ENCODE measurements around the gene MTHFD1L. TPM values are rescaled to one million over a fixed set of nuclear protein-coding genes. Genes with fewer than 3 reads are reported as not detected.
"Not testable (repeated sequence)": the region's sequence is repeated elsewhere in the genome, so short reads cannot be mapped to it uniquely, and the experiment has no call there.

The MTHFD1L gene
- polyA plus RNA-seq, 3 donors, result 0.25 to 1.3 (median 0.39) TPM

- Mint-ChIP-seq H3K9me3 (peaks cover 0 to 14% (median 4%) of the 10 kb centered on the region in 7 donors), H3K4me1 (no peaks in the 10 kb centered on the region), H3K36me3 (no peaks in the 10 kb centered on the region), H3K27me3 (ENCODE audit: low read depth in 3 of 3) (no peaks in the 10 kb centered on the region), H3K4me3 (no peak overlapping the region), H3K27ac (no peak overlapping the region)
- Histone ChIP-seq H3K27me3 (ENCODE audit: control insufficient read depth in 2 of 2, insufficient read depth in 2 of 2, low read length in 2 of 2) (no peaks in the 10 kb centered on the region), H3K4me3 (replicated peaks in 1 of 3; ENCODE audit: low read depth in 2 of 3, low read length in 3 of 3) (no peak overlapping the region), H3K4me2 (replicated peaks; ENCODE audit: extremely low read depth, low read length, poor library complexity, severe bottlenecking) (no peak overlapping the region), H2AFZ (ENCODE audit: insufficient read depth, low read depth, low read length, poor library complexity, severe bottlenecking) (no peak overlapping the region), H3K36me3 (replicated peaks in 1 of 2; ENCODE audit: control insufficient read depth in 1 of 2, insufficient read depth in 2 of 2, low read length in 2 of 2) (no peaks in the 10 kb centered on the region), H3K4me1 (ENCODE audit: control insufficient read depth in 1 of 2, insufficient read depth in 2 of 2, low read length in 2 of 2) (no peaks in the 10 kb centered on the region), H4K20me1 (ENCODE audit: insufficient read depth, low read length) (no peaks in the 10 kb centered on the region), H3K9me3 (replicated peaks in 1 of 2; ENCODE audit: control insufficient read depth in 1 of 2, insufficient read depth in 1 of 2, low read length in 2 of 2) (peaks cover 0 to 3% of the 10 kb centered on the region in 2 donors), H3K9ac (ENCODE audit: insufficient read depth, low read length, poor library complexity, severe bottlenecking) (no peak overlapping the region), H3K79me2 (ENCODE audit: insufficient read depth, low read length) (no peaks in the 10 kb centered on the region), H3K27ac (ENCODE audit: low read depth in 1 of 2, low read length in 2 of 2) (no peak overlapping the region)
- no peak for DNase-seq
- intact Hi-C loops (cut with micrococcal nuclease), result no loop called here
- 100% methylated on average over 2 of the region's 6 CpGs for WGBS (ENCODE audit: insufficient coverage)
- no peak for TF ChIP-seq CTCF (IDR thresholded peaks at IDR 0.05)
Observed at GRCh38 chr6:151082079-151082478, 216.6 kb downstream of the MTHFD1L start.

- no peak overlapping the region for H3K4me3 ChIP-seq (replicated peaks in 1 of 3; ENCODE audit: low read depth in 2 of 3, low read length in 3 of 3)
- Mint-ChIP-seq H3K27ac (no peak overlapping the region), H3K36me3 (no peaks in the 10 kb centered on the region), H3K4me1 (no peaks in the 10 kb centered on the region), H3K27me3 (ENCODE audit: low read depth in 3 of 3) (no peaks in the 10 kb centered on the region), H3K4me3 (no peak overlapping the region), H3K9me3 (no peaks in the 10 kb centered on the region)
- 99% methylated on average over 7 of the region's 10 CpGs for WGBS (ENCODE audit: insufficient coverage)
- no peaks in the 10 kb centered on the region for H3K4me1 ChIP-seq (ENCODE audit: control insufficient read depth in 1 of 2, insufficient read depth in 2 of 2, low read length in 2 of 2)
- H3K36me3 ChIP-seq (replicated peaks in 1 of 2; ENCODE audit: control insufficient read depth in 1 of 2, insufficient read depth in 2 of 2, low read length in 2 of 2), result no peaks in the 10 kb centered on the region
- no peaks in the 10 kb centered on the region for H3K9me3 ChIP-seq (replicated peaks in 1 of 2; ENCODE audit: control insufficient read depth in 1 of 2, insufficient read depth in 1 of 2, low read length in 2 of 2)
- intact Hi-C loops (cut with micrococcal nuclease), result no loop called here
- no peak overlapping the region for H2AFZ ChIP-seq (ENCODE audit: insufficient read depth, low read depth, low read length, poor library complexity, severe bottlenecking)
- no peaks in the 10 kb centered on the region for H4K20me1 ChIP-seq (ENCODE audit: insufficient read depth, low read length)
- TF ChIP-seq CTCF (IDR thresholded peaks at IDR 0.05), result no peak
- no peak for DNase-seq
- H3K27me3 ChIP-seq (ENCODE audit: control insufficient read depth in 2 of 2, insufficient read depth in 2 of 2, low read length in 2 of 2), result no peaks in the 10 kb centered on the region
- H3K4me2 ChIP-seq (replicated peaks; ENCODE audit: extremely low read depth, low read length, poor library complexity, severe bottlenecking), result no peak overlapping the region
- no peak overlapping the region for H3K27ac ChIP-seq (ENCODE audit: low read depth in 1 of 2, low read length in 2 of 2)
- no peak overlapping the region for H3K9ac ChIP-seq (ENCODE audit: insufficient read depth, low read length, poor library complexity, severe bottlenecking)
- H3K79me2 ChIP-seq (ENCODE audit: insufficient read depth, low read length), result no peaks in the 10 kb centered on the region
Observed at GRCh38 chr6:151084275-151084674, 218.8 kb downstream of the MTHFD1L start.

- H3K4me1 ChIP-seq (ENCODE audit: control insufficient read depth in 1 of 2, insufficient read depth in 2 of 2, low read length in 2 of 2); H3K27ac Mint-ChIP-seq; H2AFZ ChIP-seq (ENCODE audit: insufficient read depth, low read depth, low read length, poor library complexity, severe bottlenecking); DNase-seq; H3K9ac ChIP-seq (ENCODE audit: insufficient read depth, low read length, poor library complexity, severe bottlenecking); H3K27me3 ChIP-seq (ENCODE audit: control insufficient read depth in 2 of 2, insufficient read depth in 2 of 2, low read length in 2 of 2); H4K20me1 ChIP-seq (ENCODE audit: insufficient read depth, low read length); H3K36me3 Mint-ChIP-seq; H3K4me3 ChIP-seq (replicated peaks in 1 of 3; ENCODE audit: low read depth in 2 of 3, low read length in 3 of 3); H3K27me3 Mint-ChIP-seq (ENCODE audit: low read depth in 3 of 3); intact Hi-C loops (cut with micrococcal nuclease); H3K36me3 ChIP-seq (replicated peaks in 1 of 2; ENCODE audit: control insufficient read depth in 1 of 2, insufficient read depth in 2 of 2, low read length in 2 of 2); H3K79me2 ChIP-seq (ENCODE audit: insufficient read depth, low read length); H3K9me3 ChIP-seq (replicated peaks in 1 of 2; ENCODE audit: control insufficient read depth in 1 of 2, insufficient read depth in 1 of 2, low read length in 2 of 2); H3K9me3 Mint-ChIP-seq; H3K4me2 ChIP-seq (replicated peaks; ENCODE audit: extremely low read depth, low read length, poor library complexity, severe bottlenecking); H3K4me3 Mint-ChIP-seq; H3K27ac ChIP-seq (ENCODE audit: low read depth in 1 of 2, low read length in 2 of 2); H3K4me1 Mint-ChIP-seq: not testable (repeated sequence)
- WGBS (ENCODE audit: insufficient coverage), result 100% methylated on average over 2 of the region's 8 CpGs
Observed at GRCh38 chr6:151087055-151087454, 221.6 kb downstream of the MTHFD1L start.

Measured in CD14-positive monocyte (primary cell).